DND-41 (cell line): ENCODE data around the gene CRY2.
"Not testable (repeated sequence)": the region's sequence is repeated elsewhere in the genome, so short reads cannot be mapped to it uniquely, and the experiment has no call there.

ENCODE experiments used
- ATAC-seq: fragments of 200-7000 bp; cut with Tn5 transposase; 3 replicates; pipeline ENCODE4 v1.9.1; 2021; ENCODE audit warnings: low read depth; ENCODE audit not compliant: insufficient read depth
- DNase-seq: peaks from one replicate; pipeline ENCODE4 v3.0.0-alpha.2; 2020
- H2AFZ ChIP-seq: 2 replicates; pipeline ENCODE4 v1.6.0; 2012; ENCODE audit warnings: low read depth, low read length
- H3K27ac ChIP-seq: 2 replicates; pipeline ENCODE4 v1.5.1; 2012; ENCODE audit warnings: low read length, inconsistent platforms
- H3K27me3 ChIP-seq: fragments of 200-600 bp; sonication (generic); 2 replicates; pipeline ENCODE4 v1.6.0; 2012; ENCODE audit warnings: low read length, mild to moderate bottlenecking, inconsistent platforms; ENCODE audit not compliant: insufficient read depth, poor library complexity
- H3K36me3 ChIP-seq: 2 replicates; pipeline ENCODE4 v1.5.1; 2012; ENCODE audit warnings: low read length, inconsistent platforms; ENCODE audit not compliant: insufficient read depth
- H3K4me1 ChIP-seq: 2 replicates; pipeline ENCODE4 v1.5.1; 2012; ENCODE audit warnings: mild to moderate bottlenecking, low read length; ENCODE audit not compliant: insufficient read depth
- H3K4me2 ChIP-seq: 2 replicates; pipeline ENCODE4 v1.6.0; 2012; ENCODE audit warnings: mild to moderate bottlenecking, moderate library complexity, low read length, inconsistent platforms; ENCODE audit not compliant: insufficient read depth
- H3K4me3 ChIP-seq, 2 experiments: fragments of 200-600 bp in 1 of 2; shearing (Covaris generic) in 1 of 2; 2 replicates each; pipeline ENCODE4 v1.5.1; 2012 to 2016; ENCODE audit warnings: inconsistent platforms in 2 of 2, low read length in 2 of 2, mild to moderate bottlenecking in 2 of 2, low read depth in 1 of 2, moderate library complexity in 1 of 2
- H3K79me2 ChIP-seq: 2 replicates; pipeline ENCODE4 v1.6.0; 2012; ENCODE audit warnings: low read length, inconsistent platforms; ENCODE audit not compliant: insufficient read depth
- H3K9ac ChIP-seq: 2 replicates; pipeline ENCODE4 v1.6.0; 2012; ENCODE audit warnings: low read depth, mild to moderate bottlenecking, inconsistent platforms, low read length, moderate library complexity
- H3K9me3 ChIP-seq: 2 replicates; pipeline ENCODE4 v1.5.1; 2012; ENCODE audit warnings: low read length, moderate library complexity, mild to moderate bottlenecking, inconsistent platforms; ENCODE audit not compliant: insufficient read depth, severe bottlenecking
- H4K20me1 ChIP-seq: 2 replicates; pipeline ENCODE4 v1.6.0; 2012; ENCODE audit warnings: low read length; ENCODE audit not compliant: insufficient read depth
- CTCF ChIP-seq: IDR thresholded peaks from 2 replicates; pipeline ENCODE4 v1.5.1; 2012; ENCODE audit warnings: borderline replicate concordance, low read length, moderate library complexity, mild to moderate bottlenecking; ENCODE audit not compliant: poor library complexity, severe bottlenecking; ENCODE audit errors: extremely low read depth
- EZH2 ChIP-seq: IDR thresholded peaks from 3 replicates; pipeline ENCODE4 v1.6.1; 2012; ENCODE audit warnings: borderline replicate concordance, low read depth, mild to moderate bottlenecking, moderate library complexity, low read length, inconsistent platforms; ENCODE audit not compliant: severe bottlenecking

Gene CRY2

DNA sequence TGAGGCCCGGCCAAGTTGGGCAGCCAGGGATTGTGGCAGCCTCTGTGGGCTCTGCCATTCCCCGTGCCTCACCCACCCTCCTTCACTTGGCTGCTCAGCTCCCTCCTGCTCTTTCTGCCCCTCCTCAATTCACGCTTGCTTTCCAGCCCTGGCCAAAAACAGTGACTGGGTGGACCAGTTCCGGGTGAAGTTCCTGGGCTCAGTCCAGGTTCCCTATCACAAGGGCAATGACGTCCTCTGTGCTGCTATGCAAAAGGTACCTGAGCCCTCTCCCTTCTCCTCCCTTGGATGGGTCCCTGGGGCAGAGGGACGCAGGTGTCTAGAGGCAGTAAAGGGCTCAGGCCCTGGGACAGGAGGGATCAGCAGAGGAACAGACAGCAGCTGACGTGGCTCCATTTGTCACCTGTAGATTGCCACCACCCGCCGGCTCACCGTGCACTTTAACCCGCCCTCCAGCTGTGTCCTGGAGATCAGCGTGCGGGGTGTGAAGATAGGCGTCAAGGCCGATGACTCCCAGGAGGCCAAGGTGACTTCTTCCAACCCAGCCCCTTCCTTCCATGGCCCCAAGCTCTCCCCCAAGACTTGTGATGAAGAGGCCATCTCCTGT, 57.1 kb downstream of the CRY2 start:
- DNase-seq (no peak), ATAC-seq (no peak)
- Histone ChIP-seq H3K79me2 (no peaks in the 10 kb centered on the region), H3K27me3 (no peaks in the 10 kb centered on the region), H2AFZ (no peak overlapping the region), H3K36me3 (0 out of 2 replicates have a peak, but pooled peaks cover 4% of the 10 kb centered on the region), H3K9ac (no peak overlapping the region), H3K4me3 (no peak overlapping the region), H3K9me3 (no peaks in the 10 kb centered on the region), H3K4me2 (no peak overlapping the region), H4K20me1 (no peaks in the 10 kb centered on the region; the same call in 1 of the 2 replicates), H3K4me1 (no peaks in the 10 kb centered on the region), H3K27ac (no peak overlapping the region)
- TF ChIP-seq EZH2 (no peak), CTCF (no peak)

GRCh38 chr11:45905095-45905494, 57.8 kb downstream of the CRY2 start:
- Histone ChIP-seq H4K20me1 (peaks cover 5% of the 10 kb centered on the region; the same call in 1 of the 2 replicates), H3K36me3 (peaks cover 10% of the 10 kb centered on the region; the same call in 1 of the 2 replicates), H3K9ac (no peak overlapping the region)

GRCh38 chr11:45905576-45905975, 58.3 kb downstream of the CRY2 start:
- not testable (repeated sequence) for H3K4me2 ChIP-seq

More at GRCh38 chr11:45905095-45905494, 57.8 kb downstream of the CRY2 start:
- TF ChIP-seq EZH2 = no peak
- TF ChIP-seq CTCF = no peak
- Histone ChIP-seq H3K4me2 (no peak overlapping the region), H3K9me3 (no peaks in the 10 kb centered on the region), H3K27ac (no peak overlapping the region), H3K79me2 (no peaks in the 10 kb centered on the region), H3K4me3 (no peak overlapping the region), H2AFZ (no peak overlapping the region), H3K27me3 (no peaks in the 10 kb centered on the region), H3K4me1 (no peaks in the 10 kb centered on the region)
- ATAC-seq (no peak), DNase-seq (no peak)

DNA sequence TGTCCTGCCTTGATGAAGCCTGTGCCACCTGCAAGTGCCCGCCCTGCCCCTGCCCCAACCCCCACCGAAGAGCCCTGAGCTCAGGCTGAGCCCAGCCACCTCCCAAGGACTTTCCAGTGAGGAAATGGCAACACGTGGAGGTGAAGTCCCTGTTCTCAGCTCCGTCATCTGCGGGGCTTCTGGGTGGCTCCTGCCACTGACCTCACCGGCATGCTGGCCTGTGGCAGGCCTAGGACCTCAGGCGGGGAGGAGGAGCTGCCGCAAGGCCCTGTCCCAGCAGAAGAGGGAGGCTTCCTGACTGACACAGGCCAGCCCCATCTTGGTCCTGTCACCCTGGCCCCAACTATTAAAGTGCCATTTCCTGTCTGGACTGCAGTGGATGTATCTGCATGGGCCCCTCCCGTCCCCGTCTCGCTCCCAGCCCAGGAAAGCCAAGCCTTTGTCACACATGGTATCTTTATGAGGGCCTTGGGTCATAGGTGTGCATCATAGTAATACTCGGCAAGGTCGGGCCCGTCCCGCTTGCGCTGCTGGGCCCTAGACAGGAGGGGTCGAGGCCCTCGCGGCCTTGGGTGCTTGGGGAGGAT, 58.9 kb downstream of the CRY2 start:
- Histone ChIP-seq H3K27ac (no peak overlapping the region), H3K36me3 (peaks cover 21% of the 10 kb centered on the region), H3K27me3 (no peaks in the 10 kb centered on the region), H2AFZ (no peak overlapping the region), H3K4me2 (no peak overlapping the region), H3K4me3 (no peak overlapping the region), H3K9me3 (no peaks in the 10 kb centered on the region), H3K79me2 (no peaks in the 10 kb centered on the region), H4K20me1 (peaks cover 7% of the 10 kb centered on the region; the same call in 1 of the 2 replicates), H3K9ac (no peak overlapping the region), H3K4me1 (no peaks in the 10 kb centered on the region)
- no peak for TF ChIP-seq EZH2
- no peak for TF ChIP-seq CTCF
- DNase-seq = no peak
- ATAC-seq = no peak

More at GRCh38 chr11:45905576-45905975, 58.3 kb downstream of the CRY2 start:
- not testable (repeated sequence) for H3K4me3 ChIP-seq, ATAC-seq, H4K20me1 ChIP-seq, H3K79me2 ChIP-seq, DNase-seq, H3K4me1 ChIP-seq, H3K9ac ChIP-seq, H3K9me3 ChIP-seq, H2AFZ ChIP-seq, H3K27ac ChIP-seq, H3K27me3 ChIP-seq
- H3K36me3 ChIP-seq = peaks cover 15% of the 10 kb centered on the region
